ENCODE measurements around the gene TNS2.

TNS2 gene, protein sequence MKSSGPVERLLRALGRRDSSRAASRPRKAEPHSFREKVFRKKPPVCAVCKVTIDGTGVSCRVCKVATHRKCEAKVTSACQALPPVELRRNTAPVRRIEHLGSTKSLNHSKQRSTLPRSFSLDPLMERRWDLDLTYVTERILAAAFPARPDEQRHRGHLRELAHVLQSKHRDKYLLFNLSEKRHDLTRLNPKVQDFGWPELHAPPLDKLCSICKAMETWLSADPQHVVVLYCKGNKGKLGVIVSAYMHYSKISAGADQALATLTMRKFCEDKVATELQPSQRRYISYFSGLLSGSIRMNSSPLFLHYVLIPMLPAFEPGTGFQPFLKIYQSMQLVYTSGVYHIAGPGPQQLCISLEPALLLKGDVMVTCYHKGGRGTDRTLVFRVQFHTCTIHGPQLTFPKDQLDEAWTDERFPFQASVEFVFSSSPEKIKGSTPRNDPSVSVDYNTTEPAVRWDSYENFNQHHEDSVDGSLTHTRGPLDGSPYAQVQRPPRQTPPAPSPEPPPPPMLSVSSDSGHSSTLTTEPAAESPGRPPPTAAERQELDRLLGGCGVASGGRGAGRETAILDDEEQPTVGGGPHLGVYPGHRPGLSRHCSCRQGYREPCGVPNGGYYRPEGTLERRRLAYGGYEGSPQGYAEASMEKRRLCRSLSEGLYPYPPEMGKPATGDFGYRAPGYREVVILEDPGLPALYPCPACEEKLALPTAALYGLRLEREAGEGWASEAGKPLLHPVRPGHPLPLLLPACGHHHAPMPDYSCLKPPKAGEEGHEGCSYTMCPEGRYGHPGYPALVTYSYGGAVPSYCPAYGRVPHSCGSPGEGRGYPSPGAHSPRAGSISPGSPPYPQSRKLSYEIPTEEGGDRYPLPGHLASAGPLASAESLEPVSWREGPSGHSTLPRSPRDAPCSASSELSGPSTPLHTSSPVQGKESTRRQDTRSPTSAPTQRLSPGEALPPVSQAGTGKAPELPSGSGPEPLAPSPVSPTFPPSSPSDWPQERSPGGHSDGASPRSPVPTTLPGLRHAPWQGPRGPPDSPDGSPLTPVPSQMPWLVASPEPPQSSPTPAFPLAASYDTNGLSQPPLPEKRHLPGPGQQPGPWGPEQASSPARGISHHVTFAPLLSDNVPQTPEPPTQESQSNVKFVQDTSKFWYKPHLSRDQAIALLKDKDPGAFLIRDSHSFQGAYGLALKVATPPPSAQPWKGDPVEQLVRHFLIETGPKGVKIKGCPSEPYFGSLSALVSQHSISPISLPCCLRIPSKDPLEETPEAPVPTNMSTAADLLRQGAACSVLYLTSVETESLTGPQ (N-terminal part only)

DNA sequence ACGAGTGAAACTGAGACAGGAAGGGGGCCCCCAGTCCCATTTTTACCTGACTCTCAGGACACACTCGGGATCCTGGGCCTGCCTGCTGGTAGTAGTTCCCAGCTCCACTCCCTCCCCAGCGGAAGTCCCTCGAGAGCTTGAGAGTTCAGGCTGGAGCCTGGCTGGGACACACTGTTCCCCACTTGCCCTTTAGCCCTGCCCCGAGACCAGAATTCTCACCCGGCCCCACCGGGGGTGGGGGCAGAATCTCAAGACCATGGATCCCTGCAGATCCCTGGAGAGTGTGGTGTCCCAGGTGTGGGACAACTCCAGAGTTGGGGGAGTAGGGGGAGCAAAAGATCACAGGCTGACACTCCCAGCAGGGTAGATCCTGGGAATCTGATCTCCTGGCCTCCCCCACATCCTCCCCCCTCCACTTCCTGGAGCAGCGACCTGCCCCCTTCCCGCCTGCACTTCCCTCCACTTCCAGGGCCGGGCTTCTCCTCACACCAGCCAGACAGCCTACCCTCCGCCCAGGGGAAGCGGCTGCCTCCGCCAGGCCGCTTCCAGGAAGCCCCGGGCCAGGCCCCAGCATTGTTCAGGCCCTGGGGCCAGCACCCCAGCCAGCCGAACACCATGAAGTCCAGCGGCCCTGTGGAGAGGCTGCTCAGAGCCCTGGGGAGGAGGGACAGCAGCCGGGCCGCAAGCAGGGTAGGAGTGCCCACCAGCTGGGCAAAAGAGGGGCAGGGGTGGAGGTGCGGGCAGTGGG, at the start of gene TNS2:
TSS of gene TNS2 (plus strand) at position 495 of the 748 bp plus-strand sequence. CDS start at position 616, 121 bp downstream.
- Histone ChIP-seq H3K79me2 (ENCODE audit: insufficient read depth, low read length) (no peaks in the 10 kb centered on the region), H3K27ac (ENCODE audit: low read depth, low read length) (no peak within 1 kb of the TSS), H2AFZ (ENCODE audit: low read depth, low read length, severe bottlenecking) (no peak within 1 kb of the TSS), H3K9me2 (replicated peaks; ENCODE audit: insufficient read depth, low read length) (no peaks in the 10 kb centered on the region), H3K4me3 (ENCODE audit: insufficient read depth, low read length, poor library complexity, severe bottlenecking) (no peak within 1 kb of the TSS), H3K27me3 (ENCODE audit: low read length) (no peaks in the 10 kb centered on the region), H3K4me2 (ENCODE audit: low read depth, low read length, poor library complexity, severe bottlenecking) (no peak within 1 kb of the TSS), H4K20me1 (ENCODE audit: low read depth, low read length) (no peaks in the 10 kb centered on the region), H3K36me3 (ENCODE audit: low read length) (no peaks in the 10 kb centered on the region), H3K9ac (ENCODE audit: low read length) (no peak within 1 kb of the TSS), H3K9me3 (ENCODE audit: insufficient read depth, low read length) (no peaks in the 10 kb centered on the region), H3F3A (ENCODE audit: insufficient read depth) (no peaks in the 10 kb centered on the region; the same call in 1 of the 2 replicates)
- TF ChIP-seq, protein P1, sequence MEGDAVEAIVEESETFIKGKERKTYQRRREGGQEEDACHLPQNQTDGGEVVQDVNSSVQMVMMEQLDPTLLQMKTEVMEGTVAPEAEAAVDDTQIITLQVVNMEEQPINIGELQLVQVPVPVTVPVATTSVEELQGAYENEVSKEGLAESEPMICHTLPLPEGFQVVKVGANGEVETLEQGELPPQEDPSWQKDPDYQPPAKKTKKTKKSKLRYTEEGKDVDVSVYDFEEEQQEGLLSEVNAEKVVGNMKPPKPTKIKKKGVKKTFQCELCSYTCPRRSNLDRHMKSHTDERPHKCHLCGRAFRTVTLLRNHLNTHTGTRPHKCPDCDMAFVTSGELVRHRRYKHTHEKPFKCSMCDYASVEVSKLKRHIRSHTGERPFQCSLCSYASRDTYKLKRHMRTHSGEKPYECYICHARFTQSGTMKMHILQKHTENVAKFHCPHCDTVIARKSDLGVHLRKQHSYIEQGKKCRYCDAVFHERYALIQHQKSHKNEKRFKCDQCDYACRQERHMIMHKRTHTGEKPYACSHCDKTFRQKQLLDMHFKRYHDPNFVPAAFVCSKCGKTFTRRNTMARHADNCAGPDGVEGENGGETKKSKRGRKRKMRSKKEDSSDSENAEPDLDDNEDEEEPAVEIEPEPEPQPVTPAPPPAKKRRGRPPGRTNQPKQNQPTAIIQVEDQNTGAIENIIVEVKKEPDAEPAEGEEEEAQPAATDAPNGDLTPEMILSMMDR (IDR thresholded peaks at IDR 0.05; ENCODE audit: insufficient read depth, low read length, poor library complexity, severe bottlenecking) = no peak
- TF ChIP-seq EZH2phosphoT487 (conservative IDR thresholded peaks at IDR 0.05; ENCODE audit: low read length) = no peak

DNA sequence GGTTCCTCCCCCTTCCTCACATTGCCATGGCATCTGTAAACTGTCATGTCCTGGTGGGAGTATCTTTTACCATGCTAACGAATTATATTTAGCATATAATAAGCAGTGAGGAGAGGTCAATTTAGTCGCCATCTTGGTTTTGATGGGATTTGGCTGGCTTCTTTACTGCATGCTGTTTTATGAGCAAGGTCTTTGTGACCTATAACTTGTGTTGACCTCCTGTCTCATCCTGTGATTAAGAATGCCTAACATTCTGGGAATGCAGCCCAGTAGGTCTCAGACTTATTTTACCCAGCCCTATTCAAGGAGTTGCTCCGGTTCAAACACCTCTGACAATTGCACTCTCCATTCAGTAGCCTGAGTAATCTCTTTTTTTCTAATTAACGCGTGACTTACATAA, 45.7 kb upstream of the TNS2 start:
- H3K4me2 ChIP-seq (ENCODE audit: low read depth, low read length, poor library complexity, severe bottlenecking) = no peak overlapping the region
- no peaks in the 10 kb centered on the region for H3K9me3 ChIP-seq (ENCODE audit: insufficient read depth, low read length)
- no peak overlapping the region for H3K4me3 ChIP-seq (ENCODE audit: insufficient read depth, low read length, poor library complexity, severe bottlenecking)
- no peaks in the 10 kb centered on the region for H3K9me2 ChIP-seq (replicated peaks; ENCODE audit: insufficient read depth, low read length)
- H3F3A ChIP-seq (ENCODE audit: insufficient read depth) = peaks cover 6% of the 10 kb centered on the region
- peaks cover 12% of the 10 kb centered on the region for H4K20me1 ChIP-seq (ENCODE audit: low read depth, low read length)
- TF ChIP-seq, protein P1 (IDR thresholded peaks at IDR 0.05; ENCODE audit: insufficient read depth, low read length, poor library complexity, severe bottlenecking) = no peak
- TF ChIP-seq EZH2phosphoT487 (conservative IDR thresholded peaks at IDR 0.05; ENCODE audit: low read length) = no peak
- no peak overlapping the region for H3K9ac ChIP-seq (ENCODE audit: low read length)
- H3K27ac ChIP-seq (ENCODE audit: low read depth, low read length) = no peak overlapping the region
- H3K79me2 ChIP-seq (ENCODE audit: insufficient read depth, low read length) = peaks cover 29% of the 10 kb centered on the region
- H3K36me3 ChIP-seq (ENCODE audit: low read length) = peaks cover 15% of the 10 kb centered on the region
- H2AFZ ChIP-seq (ENCODE audit: low read depth, low read length, severe bottlenecking) = no peak overlapping the region
- no peaks in the 10 kb centered on the region for H3K27me3 ChIP-seq (ENCODE audit: low read length)

DNA sequence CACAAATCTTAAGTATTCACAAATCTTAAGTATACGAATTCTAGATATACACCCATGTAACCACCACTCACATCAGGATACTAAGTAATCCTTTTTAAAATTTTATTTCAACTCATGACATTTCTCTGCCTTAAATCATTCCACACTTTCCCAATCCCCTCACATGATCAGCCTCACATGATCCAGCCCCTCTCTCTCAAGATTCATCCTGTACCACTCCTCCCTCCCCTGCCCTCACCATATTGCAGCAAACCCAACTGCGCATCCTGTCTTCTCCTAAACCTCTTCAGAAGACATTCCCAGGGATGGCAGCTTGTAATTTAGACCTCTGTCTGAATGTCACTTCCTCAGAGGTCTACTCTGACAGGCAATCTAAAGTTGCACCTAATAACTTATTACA, 45.3 kb upstream of the TNS2 start:
- peaks cover 18% of the 10 kb centered on the region for H3K36me3 ChIP-seq (ENCODE audit: low read length)
- H3K9me2 ChIP-seq (replicated peaks; ENCODE audit: insufficient read depth, low read length) = no peaks in the 10 kb centered on the region
- no peak overlapping the region for H3K27ac ChIP-seq (ENCODE audit: low read depth, low read length)
- H3K79me2 ChIP-seq (ENCODE audit: insufficient read depth, low read length) = peaks cover 33% of the 10 kb centered on the region
- peaks cover 6% of the 10 kb centered on the region for H3F3A ChIP-seq (ENCODE audit: insufficient read depth)
- H3K4me3 ChIP-seq (ENCODE audit: insufficient read depth, low read length, poor library complexity, severe bottlenecking) = no peak overlapping the region
- TF ChIP-seq, protein P1 (IDR thresholded peaks at IDR 0.05; ENCODE audit: insufficient read depth, low read length, poor library complexity, severe bottlenecking) = no peak
- no peak for TF ChIP-seq EZH2phosphoT487 (conservative IDR thresholded peaks at IDR 0.05; ENCODE audit: low read length)
- no peaks in the 10 kb centered on the region for H3K27me3 ChIP-seq (ENCODE audit: low read length)
- no peak overlapping the region for H3K9ac ChIP-seq (ENCODE audit: low read length)
- H2AFZ ChIP-seq (ENCODE audit: low read depth, low read length, severe bottlenecking) = no peak overlapping the region
- H4K20me1 ChIP-seq (ENCODE audit: low read depth, low read length) = peaks cover 16% of the 10 kb centered on the region
- H3K4me2 ChIP-seq (ENCODE audit: low read depth, low read length, poor library complexity, severe bottlenecking) = peak overlapping the region; percentile 86
- H3K9me3 ChIP-seq (ENCODE audit: insufficient read depth, low read length) = no peaks in the 10 kb centered on the region

Measured in SU-DHL-6 (cell line).